WTC11 (cell line): ENCODE results near the gene DGKQ. TPM values are rescaled to one million over a fixed set of nuclear protein-coding genes. Genes with fewer than 3 reads are reported as not detected.

Source experiments
- ATAC-seq: fragments of 200-7000 bp; cut with Tn5 transposase; 2 replicates; pipeline ENCODE4 v1.10.0; 2021; ENCODE audit warnings: mild to moderate bottlenecking, moderate library complexity
- CTCF ChIA-PET: fragments of 300-600 bp; sonication (Branson Sonifier 250); formaldehyde crosslinking; loops from one replicate; lab custom pipeline; 2021; ENCODE audit warnings: antibody characterized with exemption; lab: Charles Lee
- POLR2A ChIA-PET: fragments of 350-600 bp; sonication (Branson Sonifier 250); formaldehyde crosslinking; loops from one replicate; lab custom pipeline; 2021; ENCODE audit warnings: antibody characterized with exemption; lab: Charles Lee
- DNase-seq: peaks from one replicate; pipeline ENCODE4 v3.0.0; 2021; ENCODE audit warnings: low spot score
- H3K27ac Mint-ChIP-seq: 2 replicates; pipeline ENCODE4 v1.8.0; 2021; ENCODE audit warnings: mixed read lengths
- H3K27me3 Mint-ChIP-seq: 2 replicates; pipeline ENCODE4 v1.8.0; 2021; ENCODE audit warnings: low read depth, mild to moderate bottlenecking, moderate library complexity, mixed read lengths
- H3K36me3 Mint-ChIP-seq: 2 replicates; pipeline ENCODE4 v1.8.0; 2021; ENCODE audit warnings: mixed read lengths
- H3K4me1 Mint-ChIP-seq: 2 replicates; pipeline ENCODE4 v1.8.0; 2022; ENCODE audit warnings: mixed read lengths
- H3K4me3 Mint-ChIP-seq: 2 replicates; pipeline ENCODE4 v1.8.0; 2021; ENCODE audit warnings: mild to moderate bottlenecking, moderate library complexity, mixed read lengths
- H3K9me3 Mint-ChIP-seq: 2 replicates; pipeline ENCODE4 v1.8.0; 2021; ENCODE audit warnings: mixed read lengths
- ATF1 ChIP-seq: sonication (generic); formaldehyde crosslinking; IDR thresholded peaks from 2 replicates; pipeline ENCODE4 v1.8.1; 2023; ENCODE audit warnings: mild to moderate bottlenecking, moderate library complexity, missing genetic modification reagents
- CBFB ChIP-seq: sonication (generic); formaldehyde crosslinking; IDR thresholded peaks from 2 replicates; pipeline ENCODE4 v1.8.1; 2022; ENCODE audit warnings: mild to moderate bottlenecking, low read depth, missing genetic modification reagents
- CREB1 ChIP-seq: sonication (generic); formaldehyde crosslinking; IDR thresholded peaks from 2 replicates; pipeline ENCODE4 v1.8.0; 2023; ENCODE audit warnings: mild to moderate bottlenecking, missing genetic modification reagents
- EMX1 ChIP-seq: fragments of 250-450 bp; sonication (Bioruptor Pico); IDR thresholded peaks from 2 replicates; pipeline ENCODE4 v1.8.0; 2021; ENCODE audit warnings: mild to moderate bottlenecking
- ESRRA ChIP-seq: sonication (generic); formaldehyde crosslinking; IDR thresholded peaks from 2 replicates; pipeline ENCODE4 v1.8.1; 2022; ENCODE audit warnings: mild to moderate bottlenecking, missing genetic modification reagents, borderline replicate concordance
- FOXK1 ChIP-seq: sonication (generic); formaldehyde crosslinking; IDR thresholded peaks from 2 replicates; pipeline ENCODE4 v1.8.0; 2022; ENCODE audit warnings: mild to moderate bottlenecking, moderate library complexity, missing genetic modification reagents
- FOXP1 ChIP-seq: sonication (generic); formaldehyde crosslinking; IDR thresholded peaks from 2 replicates; pipeline ENCODE4 v1.8.0; 2022; ENCODE audit warnings: missing genetic modification reagents, mild to moderate bottlenecking, moderate library complexity, borderline replicate concordance
- IRF2 ChIP-seq: sonication (generic); formaldehyde crosslinking; IDR thresholded peaks from 2 replicates; pipeline ENCODE4 v1.8.0; 2022; ENCODE audit warnings: low read depth, missing genetic modification reagents, borderline replicate concordance
- JUN ChIP-seq: sonication (generic); formaldehyde crosslinking; IDR thresholded peaks from 2 replicates; pipeline ENCODE4 v1.8.0; 2023; ENCODE audit warnings: mild to moderate bottlenecking, missing genetic modification reagents
- NFATC4 ChIP-seq: fragments of 250-450 bp; sonication (Bioruptor Pico); IDR thresholded peaks from 2 replicates; pipeline ENCODE4 v1.9.0; 2021; ENCODE audit warnings: mild to moderate bottlenecking
- NFYB ChIP-seq: sonication (generic); formaldehyde crosslinking; conservative IDR thresholded peaks from 2 replicates; pipeline ENCODE4 v1.8.0; 2022; ENCODE audit warnings: low read depth, missing genetic modification reagents
- PRRX2 ChIP-seq: fragments of 250-450 bp; sonication (Bioruptor Pico); IDR thresholded peaks from 2 replicates; pipeline ENCODE4 v1.8.0; 2021; ENCODE audit warnings: mild to moderate bottlenecking
- ZNF263 ChIP-seq: sonication (generic); formaldehyde crosslinking; IDR thresholded peaks from 2 replicates; pipeline ENCODE4 v1.8.1; 2022; ENCODE audit warnings: low read depth, mild to moderate bottlenecking, moderate library complexity, missing genetic modification reagents
- total RNA-seq: library from RNA; stranded (reverse); gene quantifications from 3 replicates; pipeline ENCODE4 v1.2.3, GENCODE V29; 2021
- TF ChIP-seq, protein P1 (sequence below): sonication (generic); formaldehyde crosslinking; IDR thresholded peaks from 2 replicates; pipeline ENCODE4 v1.8.0; 2022; ENCODE audit warnings: missing genetic modification reagents
- TF ChIP-seq, protein P2 (sequence below): fragments of 250-450 bp; sonication (Bioruptor Pico); IDR thresholded peaks from 2 replicates; pipeline ENCODE4 v2.1.2; 2022; ENCODE audit warnings: mild to moderate bottlenecking, moderate library complexity
- TF ChIP-seq, protein P3 (sequence below): sonication (generic); formaldehyde crosslinking; IDR thresholded peaks from 2 replicates; pipeline ENCODE4 v1.8.0; 2022; ENCODE audit warnings: mild to moderate bottlenecking, missing genetic modification reagents
- TF ChIP-seq, protein P4 (sequence below): sonication (generic); formaldehyde crosslinking; IDR thresholded peaks from 2 replicates; pipeline ENCODE4 v1.8.1; 2022; ENCODE audit warnings: low read depth, missing genetic modification reagents, borderline replicate concordance
- TF ChIP-seq, protein P5 (sequence below): sonication (generic); formaldehyde crosslinking; IDR thresholded peaks from 2 replicates; pipeline ENCODE4 v1.8.1; 2023; ENCODE audit warnings: mild to moderate bottlenecking, moderate library complexity, missing genetic modification reagents
- TF ChIP-seq, protein P6 (sequence below): fragments of 250-450 bp; sonication (Bioruptor Pico); conservative IDR thresholded peaks from 2 replicates; pipeline ENCODE4 v1.9.0; 2021; ENCODE audit warnings: mild to moderate bottlenecking
- TF ChIP-seq, protein P7 (sequence below): sonication (generic); formaldehyde crosslinking; IDR thresholded peaks from 2 replicates; pipeline ENCODE4 v1.8.1; 2023; ENCODE audit warnings: mild to moderate bottlenecking, missing genetic modification reagents

The DGKQ gene
- total RNA-seq, 1 experiment from 2014 or later: 19.3 TPM

DNA sequence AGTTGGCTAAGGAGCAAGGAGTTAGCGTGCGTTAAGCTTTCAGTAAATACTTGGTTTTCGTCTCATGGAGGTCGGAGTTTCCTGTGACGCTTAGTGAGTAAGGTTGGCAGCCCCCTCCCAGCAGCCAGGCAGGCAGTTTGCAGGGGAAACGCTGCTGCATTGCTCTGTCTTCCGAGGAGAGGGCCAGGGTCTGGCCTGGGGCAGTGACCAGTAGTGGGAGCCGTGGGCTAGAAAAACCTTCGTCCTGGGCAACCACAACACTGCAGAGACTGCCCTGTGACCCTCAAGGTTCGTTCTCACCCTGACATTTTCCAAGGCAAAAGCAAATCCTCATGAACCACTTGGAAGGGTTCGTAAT lies 40.7 kb downstream of the DGKQ start:
- POLR2A ChIA-PET: interaction anchor here (1.5 kb wide), 1 partner anchor 16 kb away, joined by 5 read pairs; no protein-coding TSS in a partner anchor
- ATAC-seq: peak; percentile 10
- Mint-ChIP-seq H3K36me3 (no peaks in the 10 kb centered on the region), H3K9me3 (no peaks in the 10 kb centered on the region), H3K27ac (peak overlapping the region; percentile 91)
- no peak for DNase-seq
- no peak for TF ChIP-seq ESRRA
- 0 out of 2 replicates have a peak, but pooled peaks have one; percentile 7 for TF ChIP-seq CREB1 (CRISPR knock-in tag)
- TF ChIP-seq CBFB: 0 out of 2 replicates have a peak, but pooled peaks have one; percentile 4
- TF ChIP-seq, all 79 proteins: peak for 2
- Mint-ChIP-seq H3K4me3 (peak overlapping the region; percentile 96), H3K4me1 (peaks cover 20% of the 10 kb centered on the region), H3K27me3 (no peaks in the 10 kb centered on the region)
- CTCF ChIA-PET: interaction anchor here (0.9 to 2.1 kb wide), 6 partner anchors 13 to 190 kb away, joined by 4 to 6 read pairs (median 4); no protein-coding TSS in a partner anchor

DNA sequence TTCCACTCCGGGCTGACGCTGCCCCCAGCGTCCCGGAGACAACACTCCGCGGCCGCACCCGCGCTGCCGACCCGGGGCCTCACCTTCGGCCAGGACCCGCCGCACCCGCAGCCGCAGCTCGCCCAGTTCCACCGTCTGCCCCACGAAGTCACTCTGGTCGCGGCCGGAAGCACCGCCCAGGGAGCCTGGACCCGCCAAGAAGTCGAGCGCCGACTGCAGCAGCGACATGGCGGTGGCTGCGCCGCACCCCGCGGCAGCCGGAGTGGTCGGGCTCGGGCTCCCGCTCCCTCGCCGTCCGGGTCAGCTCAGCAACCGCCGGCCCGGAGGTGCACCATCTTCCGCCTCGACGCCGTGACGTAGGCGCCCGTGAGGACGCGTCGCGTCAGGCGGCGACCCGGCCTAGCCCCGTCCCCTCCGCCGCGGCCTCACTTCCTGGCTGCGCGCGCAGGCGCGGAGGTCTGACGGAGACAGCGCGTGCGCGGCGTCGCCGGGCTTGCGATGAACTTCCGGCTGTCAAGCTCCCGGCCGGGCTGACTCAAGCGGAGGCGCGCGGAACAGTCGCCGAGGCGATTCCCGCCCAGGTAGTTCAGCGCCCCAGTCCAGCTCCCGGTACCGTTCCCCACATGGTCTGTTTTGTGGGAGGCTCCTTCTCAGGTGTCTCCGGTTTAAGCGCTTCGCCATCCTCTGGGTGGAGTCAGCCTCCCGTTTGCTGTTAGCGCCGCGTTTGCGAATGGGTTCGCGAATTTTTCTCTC lies 41.2 kb downstream of the DGKQ start, which contains the start of the genes GAK and TMEM175:
GAK (minus strand) TSS at position 357 of the 753 bp plus-strand sequence; CDS start at position 228, 129 bp downstream.
TMEM175 (plus strand) TSS at position 501 of the 753 bp plus-strand sequence. CDS start 15,280 bp downstream, outside the sequence.
- Mint-ChIP-seq H3K36me3 (no peaks in the 10 kb centered on the region), H3K27me3 (no peaks in the 10 kb centered on the region), H3K9me3 (no peaks in the 10 kb centered on the region), H3K4me1 (peaks cover 20% of the 10 kb centered on the region), H3K4me3 (peak within 1 kb of the TSS; percentile 96), H3K27ac (peak within 1 kb of the TSS; percentile 91)
- DNase-seq (peak; percentile 95), ATAC-seq (peak; percentile 97)
- ChIA-PET POLR2A (interaction anchor here (1.5 kb wide), 1 partner anchor 17 kb away, joined by 5 read pairs; no protein-coding TSS in a partner anchor), CTCF (interaction anchor here (0.6 to 2.1 kb wide), 9 partner anchors 13 to 836 kb away, joined by 3 to 7 read pairs (median 4); no protein-coding TSS in a partner anchor)
- TF ChIP-seq, protein P1, sequence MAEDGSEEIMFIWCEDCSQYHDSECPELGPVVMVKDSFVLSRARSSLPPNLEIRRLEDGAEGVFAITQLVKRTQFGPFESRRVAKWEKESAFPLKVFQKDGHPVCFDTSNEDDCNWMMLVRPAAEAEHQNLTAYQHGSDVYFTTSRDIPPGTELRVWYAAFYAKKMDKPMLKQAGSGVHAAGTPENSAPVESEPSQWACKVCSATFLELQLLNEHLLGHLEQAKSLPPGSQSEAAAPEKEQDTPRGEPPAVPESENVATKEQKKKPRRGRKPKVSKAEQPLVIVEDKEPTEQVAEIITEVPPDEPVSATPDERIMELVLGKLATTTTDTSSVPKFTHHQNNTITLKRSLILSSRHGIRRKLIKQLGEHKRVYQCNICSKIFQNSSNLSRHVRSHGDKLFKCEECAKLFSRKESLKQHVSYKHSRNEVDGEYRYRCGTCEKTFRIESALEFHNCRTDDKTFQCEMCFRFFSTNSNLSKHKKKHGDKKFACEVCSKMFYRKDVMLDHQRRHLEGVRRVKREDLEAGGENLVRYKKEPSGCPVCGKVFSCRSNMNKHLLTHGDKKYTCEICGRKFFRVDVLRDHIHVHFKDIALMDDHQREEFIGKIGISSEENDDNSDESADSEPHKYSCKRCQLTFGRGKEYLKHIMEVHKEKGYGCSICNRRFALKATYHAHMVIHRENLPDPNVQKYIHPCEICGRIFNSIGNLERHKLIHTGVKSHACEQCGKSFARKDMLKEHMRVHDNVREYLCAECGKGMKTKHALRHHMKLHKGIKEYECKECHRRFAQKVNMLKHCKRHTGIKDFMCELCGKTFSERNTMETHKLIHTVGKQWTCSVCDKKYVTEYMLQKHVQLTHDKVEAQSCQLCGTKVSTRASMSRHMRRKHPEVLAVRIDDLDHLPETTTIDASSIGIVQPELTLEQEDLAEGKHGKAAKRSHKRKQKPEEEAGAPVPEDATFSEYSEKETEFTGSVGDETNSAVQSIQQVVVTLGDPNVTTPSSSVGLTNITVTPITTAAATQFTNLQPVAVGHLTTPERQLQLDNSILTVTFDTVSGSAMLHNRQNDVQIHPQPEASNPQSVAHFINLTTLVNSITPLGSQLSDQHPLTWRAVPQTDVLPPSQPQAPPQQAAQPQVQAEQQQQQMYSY (CRISPR knock-in tag): no peak
- TF ChIP-seq, protein P2, sequence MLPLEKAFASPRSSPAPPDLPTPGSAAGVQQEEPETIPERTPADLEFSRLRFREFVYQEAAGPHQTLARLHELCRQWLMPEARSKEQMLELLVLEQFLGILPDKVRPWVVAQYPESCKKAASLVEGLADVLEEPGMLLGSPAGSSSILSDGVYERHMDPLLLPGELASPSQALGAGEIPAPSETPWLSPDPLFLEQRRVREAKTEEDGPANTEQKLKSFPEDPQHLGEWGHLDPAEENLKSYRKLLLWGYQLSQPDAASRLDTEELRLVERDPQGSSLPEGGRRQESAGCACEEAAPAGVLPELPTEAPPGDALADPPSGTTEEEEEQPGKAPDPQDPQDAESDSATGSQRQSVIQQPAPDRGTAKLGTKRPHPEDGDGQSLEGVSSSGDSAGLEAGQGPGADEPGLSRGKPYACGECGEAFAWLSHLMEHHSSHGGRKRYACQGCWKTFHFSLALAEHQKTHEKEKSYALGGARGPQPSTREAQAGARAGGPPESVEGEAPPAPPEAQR (CRISPR knock-in tag): no peak
- TF ChIP-seq FOXP1 (CRISPR knock-in tag): peak; percentile 78; the same call in 1 of the 2 replicates
- TF ChIP-seq ATF1: 0 out of 2 replicates have a peak, but pooled peaks have one; percentile 82
- TF ChIP-seq ZNF263 (CRISPR knock-in tag): no peak
- TF ChIP-seq, protein P3, sequence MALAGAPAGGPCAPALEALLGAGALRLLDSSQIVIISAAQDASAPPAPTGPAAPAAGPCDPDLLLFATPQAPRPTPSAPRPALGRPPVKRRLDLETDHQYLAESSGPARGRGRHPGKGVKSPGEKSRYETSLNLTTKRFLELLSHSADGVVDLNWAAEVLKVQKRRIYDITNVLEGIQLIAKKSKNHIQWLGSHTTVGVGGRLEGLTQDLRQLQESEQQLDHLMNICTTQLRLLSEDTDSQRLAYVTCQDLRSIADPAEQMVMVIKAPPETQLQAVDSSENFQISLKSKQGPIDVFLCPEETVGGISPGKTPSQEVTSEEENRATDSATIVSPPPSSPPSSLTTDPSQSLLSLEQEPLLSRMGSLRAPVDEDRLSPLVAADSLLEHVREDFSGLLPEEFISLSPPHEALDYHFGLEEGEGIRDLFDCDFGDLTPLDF: no peak
- TF ChIP-seq IRF2 (CRISPR knock-in tag): no peak
- TF ChIP-seq, protein P4, sequence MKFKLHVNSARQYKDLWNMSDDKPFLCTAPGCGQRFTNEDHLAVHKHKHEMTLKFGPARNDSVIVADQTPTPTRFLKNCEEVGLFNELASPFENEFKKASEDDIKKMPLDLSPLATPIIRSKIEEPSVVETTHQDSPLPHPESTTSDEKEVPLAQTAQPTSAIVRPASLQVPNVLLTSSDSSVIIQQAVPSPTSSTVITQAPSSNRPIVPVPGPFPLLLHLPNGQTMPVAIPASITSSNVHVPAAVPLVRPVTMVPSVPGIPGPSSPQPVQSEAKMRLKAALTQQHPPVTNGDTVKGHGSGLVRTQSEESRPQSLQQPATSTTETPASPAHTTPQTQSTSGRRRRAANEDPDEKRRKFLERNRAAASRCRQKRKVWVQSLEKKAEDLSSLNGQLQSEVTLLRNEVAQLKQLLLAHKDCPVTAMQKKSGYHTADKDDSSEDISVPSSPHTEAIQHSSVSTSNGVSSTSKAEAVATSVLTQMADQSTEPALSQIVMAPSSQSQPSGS (CRISPR knock-in tag): no peak
- no peak for TF ChIP-seq NFATC4 (CRISPR knock-in tag)
- no peak for TF ChIP-seq NFYB (CRISPR knock-in tag)
- peak; percentile 85 for TF ChIP-seq FOXK1 (CRISPR knock-in tag)
- 0 out of 2 replicates have a peak, but pooled peaks have one; percentile 61 for TF ChIP-seq JUN (CRISPR knock-in tag)
- TF ChIP-seq ESRRA: peak; percentile 88; the same call in 1 of the 2 replicates
- TF ChIP-seq, protein P5, sequence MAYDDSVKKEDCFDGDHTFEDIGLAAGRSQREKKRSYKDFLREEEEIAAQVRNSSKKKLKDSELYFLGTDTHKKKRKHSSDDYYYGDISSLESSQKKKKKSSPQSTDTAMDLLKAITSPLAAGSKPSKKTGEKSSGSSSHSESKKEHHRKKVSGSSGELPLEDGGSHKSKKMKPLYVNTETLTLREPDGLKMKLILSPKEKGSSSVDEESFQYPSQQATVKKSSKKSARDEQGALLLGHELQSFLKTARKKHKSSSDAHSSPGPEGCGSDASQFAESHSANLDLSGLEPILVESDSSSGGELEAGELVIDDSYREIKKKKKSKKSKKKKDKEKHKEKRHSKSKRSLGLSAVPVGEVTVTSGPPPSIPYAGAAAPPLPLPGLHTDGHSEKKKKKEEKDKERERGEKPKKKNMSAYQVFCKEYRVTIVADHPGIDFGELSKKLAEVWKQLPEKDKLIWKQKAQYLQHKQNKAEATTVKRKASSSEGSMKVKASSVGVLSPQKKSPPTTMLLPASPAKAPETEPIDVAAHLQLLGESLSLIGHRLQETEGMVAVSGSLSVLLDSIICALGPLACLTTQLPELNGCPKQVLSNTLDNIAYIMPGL: peak; percentile 78; the same call in 1 of the 2 replicates
- no peak for TF ChIP-seq PRRX2 (CRISPR knock-in tag)
- TF ChIP-seq EMX1 (CRISPR knock-in tag): no peak
- TF ChIP-seq, protein P6, sequence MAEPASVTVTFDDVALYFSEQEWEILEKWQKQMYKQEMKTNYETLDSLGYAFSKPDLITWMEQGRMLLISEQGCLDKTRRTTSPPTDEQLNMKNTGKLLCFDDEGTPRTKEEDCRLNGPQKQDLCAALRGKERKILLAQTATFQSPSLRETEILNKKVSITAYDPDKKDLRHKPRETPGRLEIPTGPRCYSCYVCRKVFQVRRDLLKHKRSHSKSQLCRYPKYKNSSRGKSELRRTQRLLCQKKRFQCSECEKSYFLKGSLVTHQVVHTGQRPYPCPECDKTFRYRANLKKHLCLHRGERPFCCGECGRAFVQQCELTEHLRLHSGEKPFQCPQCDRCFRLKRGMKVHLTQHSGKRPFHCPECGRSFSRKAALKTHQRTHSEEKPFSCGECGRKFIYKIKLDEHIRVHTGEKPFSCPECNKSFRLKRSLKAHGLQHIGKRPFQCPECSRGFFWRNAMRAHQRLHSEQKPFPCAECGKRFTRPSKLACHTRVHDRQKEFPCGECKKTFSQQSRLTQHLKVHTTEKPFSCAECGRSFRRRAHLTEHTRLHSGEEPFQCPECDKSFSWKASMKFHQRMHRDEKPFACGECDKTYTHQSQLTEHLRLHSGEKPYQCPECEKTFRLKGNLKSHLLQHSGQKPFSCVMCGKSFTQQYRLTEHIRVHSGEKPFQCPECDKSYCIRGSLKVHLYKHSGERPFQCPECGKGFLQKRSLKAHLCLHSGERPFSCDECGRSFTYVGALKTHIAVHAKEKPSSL (CRISPR knock-in tag): no peak
- TF ChIP-seq, protein P7, sequence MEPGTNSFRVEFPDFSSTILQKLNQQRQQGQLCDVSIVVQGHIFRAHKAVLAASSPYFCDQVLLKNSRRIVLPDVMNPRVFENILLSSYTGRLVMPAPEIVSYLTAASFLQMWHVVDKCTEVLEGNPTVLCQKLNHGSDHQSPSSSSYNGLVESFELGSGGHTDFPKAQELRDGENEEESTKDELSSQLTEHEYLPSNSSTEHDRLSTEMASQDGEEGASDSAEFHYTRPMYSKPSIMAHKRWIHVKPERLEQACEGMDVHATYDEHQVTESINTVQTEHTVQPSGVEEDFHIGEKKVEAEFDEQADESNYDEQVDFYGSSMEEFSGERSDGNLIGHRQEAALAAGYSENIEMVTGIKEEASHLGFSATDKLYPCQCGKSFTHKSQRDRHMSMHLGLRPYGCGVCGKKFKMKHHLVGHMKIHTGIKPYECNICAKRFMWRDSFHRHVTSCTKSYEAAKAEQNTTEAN: peak; percentile 60; the same call in 1 of the 2 replicates
